Epithelial cell of proximal tubule (primary cell): ENCODE results near the gene EFNA3. TPM values are rescaled to one million over a fixed set of nuclear protein-coding genes. Genes with fewer than 3 reads are reported as not detected.

Experiments used
- DNase-seq: peaks from one replicate; pipeline ENCODE4 v3.0.0-alpha.2; 2011; ENCODE audit warnings: low read depth
- H3K4me3 ChIP-seq: 2 replicates; pipeline ENCODE4 v1.5.1; 2011; ENCODE audit warnings: low read depth, mild to moderate bottlenecking, low read length
- total RNA-seq: library from RNA; depleted of rRNA; stranded (reverse); fragments of >200 nt; gene quantifications from 2 replicates; pipeline ENCODE4 v1.2.3, GENCODE V29; 2015
- TF ChIP-seq, protein P1 (sequence below): conservative IDR thresholded peaks from 2 replicates; pipeline ENCODE4 v1.5.1; 2012; ENCODE audit warnings: low read depth, mild to moderate bottlenecking, low read length

EFNA3 gene
- total RNA-seq, 1 donor from 2014 or later: 2.8 TPM

DNA sequence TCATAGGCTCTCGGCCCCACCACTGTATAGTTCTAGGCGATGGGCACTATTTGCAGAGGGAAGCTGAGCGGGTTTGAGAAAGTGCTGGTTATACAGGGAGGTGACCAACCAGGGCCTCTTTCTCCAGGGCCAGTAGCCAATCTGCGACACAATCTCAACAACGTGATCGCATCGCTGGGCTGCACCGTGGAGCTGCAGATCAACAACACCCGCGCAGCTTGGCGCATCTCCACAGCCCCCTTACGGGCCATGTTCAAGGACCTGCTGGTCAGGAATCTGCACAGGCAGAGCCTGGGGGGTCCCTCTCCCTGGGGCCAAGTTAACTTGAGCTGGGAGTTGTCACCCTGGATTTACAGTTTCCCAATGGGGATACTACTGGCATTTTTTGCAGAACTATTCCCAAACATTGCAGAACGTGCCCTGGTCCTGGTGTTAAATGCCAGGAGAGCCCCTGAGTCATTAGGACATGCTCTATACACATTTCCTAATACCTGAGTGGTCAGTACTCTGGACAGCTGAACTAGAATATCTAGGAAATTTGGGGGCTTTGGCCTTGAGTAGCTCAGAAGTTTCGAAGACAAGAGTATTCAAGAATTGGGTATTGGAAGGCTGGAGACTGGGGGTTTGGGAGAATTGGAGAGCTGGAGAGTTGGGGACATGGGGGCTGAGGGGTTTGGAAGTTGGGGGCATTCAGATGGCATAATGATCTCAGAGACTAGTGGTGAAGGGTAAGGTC lies 38.1 kb upstream of the EFNA3 start:
- no peak for DNase-seq
- H3K4me3 ChIP-seq: no peak overlapping the region
- TF ChIP-seq, protein P1, sequence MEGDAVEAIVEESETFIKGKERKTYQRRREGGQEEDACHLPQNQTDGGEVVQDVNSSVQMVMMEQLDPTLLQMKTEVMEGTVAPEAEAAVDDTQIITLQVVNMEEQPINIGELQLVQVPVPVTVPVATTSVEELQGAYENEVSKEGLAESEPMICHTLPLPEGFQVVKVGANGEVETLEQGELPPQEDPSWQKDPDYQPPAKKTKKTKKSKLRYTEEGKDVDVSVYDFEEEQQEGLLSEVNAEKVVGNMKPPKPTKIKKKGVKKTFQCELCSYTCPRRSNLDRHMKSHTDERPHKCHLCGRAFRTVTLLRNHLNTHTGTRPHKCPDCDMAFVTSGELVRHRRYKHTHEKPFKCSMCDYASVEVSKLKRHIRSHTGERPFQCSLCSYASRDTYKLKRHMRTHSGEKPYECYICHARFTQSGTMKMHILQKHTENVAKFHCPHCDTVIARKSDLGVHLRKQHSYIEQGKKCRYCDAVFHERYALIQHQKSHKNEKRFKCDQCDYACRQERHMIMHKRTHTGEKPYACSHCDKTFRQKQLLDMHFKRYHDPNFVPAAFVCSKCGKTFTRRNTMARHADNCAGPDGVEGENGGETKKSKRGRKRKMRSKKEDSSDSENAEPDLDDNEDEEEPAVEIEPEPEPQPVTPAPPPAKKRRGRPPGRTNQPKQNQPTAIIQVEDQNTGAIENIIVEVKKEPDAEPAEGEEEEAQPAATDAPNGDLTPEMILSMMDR: no peak

DNA sequence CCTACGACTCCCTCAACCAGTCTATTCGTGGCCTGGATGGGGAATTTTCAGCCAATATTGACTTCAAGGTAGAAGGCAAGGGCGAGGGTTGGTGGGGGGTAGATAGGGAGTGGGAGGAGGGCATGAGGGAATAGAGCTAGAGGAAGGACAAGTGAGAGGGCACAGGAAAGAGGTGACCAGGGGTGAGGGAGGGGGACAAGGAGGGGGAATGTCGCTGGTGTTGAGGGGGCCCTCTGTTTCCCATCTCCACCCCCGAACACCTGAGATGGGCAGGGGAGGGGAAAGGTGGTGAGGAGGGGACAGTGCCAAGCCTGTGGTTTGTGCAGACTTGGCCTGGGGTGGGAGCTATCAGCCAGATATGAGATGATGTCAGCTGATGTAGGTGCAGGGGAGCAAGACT lies 35.8 kb upstream of the EFNA3 start:
- no peak for DNase-seq
- TF ChIP-seq, protein P1: no peak
- H3K4me3 ChIP-seq: no peak overlapping the region

DNA sequence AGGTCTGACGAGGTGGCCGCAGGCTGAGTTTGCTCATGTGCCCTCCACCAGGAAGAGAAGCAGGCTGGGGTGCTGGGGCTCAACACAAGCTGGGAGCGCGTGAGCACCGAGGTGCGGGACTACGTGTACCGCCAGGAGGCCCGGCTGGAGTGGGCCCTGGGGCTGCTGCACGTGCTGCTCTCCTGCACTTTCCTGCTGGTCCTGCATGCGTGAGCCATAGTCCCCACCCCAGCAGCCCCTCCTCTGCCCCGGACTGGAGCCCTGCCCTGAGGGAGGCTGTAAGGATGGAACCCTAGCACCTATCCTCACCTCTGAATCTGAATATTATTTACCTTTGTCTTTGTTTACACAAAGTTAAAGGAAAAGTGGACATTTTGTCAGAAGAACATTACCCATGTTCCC lies 35.3 kb upstream of the EFNA3 start:
- H3K4me3 ChIP-seq: no peak overlapping the region
- no peak for DNase-seq
- TF ChIP-seq, protein P1: no peak

DNA sequence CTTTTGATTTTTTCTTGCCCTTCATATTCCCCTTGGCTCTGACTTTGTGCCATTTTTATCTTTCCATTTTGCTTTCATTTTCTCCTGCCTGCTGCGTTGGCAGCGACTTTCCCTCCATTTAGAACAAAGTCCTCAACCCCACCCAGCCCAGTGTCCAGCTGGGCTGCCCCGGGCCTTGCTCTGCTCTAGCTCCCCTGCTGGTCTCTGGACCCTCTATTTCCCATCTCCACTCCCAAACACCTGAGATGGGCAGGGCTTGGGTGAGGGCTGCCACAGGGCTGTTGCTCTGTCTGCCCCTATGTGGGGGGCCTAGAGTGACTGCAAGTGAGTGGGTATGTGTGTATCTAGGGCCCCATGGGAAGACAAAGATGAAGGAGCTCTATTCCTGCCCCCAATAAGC lies 34.8 kb upstream of the EFNA3 start:
- TF ChIP-seq, protein P1: no peak
- H3K4me3 ChIP-seq: no peak overlapping the region
- no peak for DNase-seq

GRCh38 chr1:155044365-155044764 lies 34.3 kb upstream of the EFNA3 start:
- no peak for DNase-seq
- TF ChIP-seq, protein P1: no peak
- H3K4me3 ChIP-seq: no peak overlapping the region

DNA sequence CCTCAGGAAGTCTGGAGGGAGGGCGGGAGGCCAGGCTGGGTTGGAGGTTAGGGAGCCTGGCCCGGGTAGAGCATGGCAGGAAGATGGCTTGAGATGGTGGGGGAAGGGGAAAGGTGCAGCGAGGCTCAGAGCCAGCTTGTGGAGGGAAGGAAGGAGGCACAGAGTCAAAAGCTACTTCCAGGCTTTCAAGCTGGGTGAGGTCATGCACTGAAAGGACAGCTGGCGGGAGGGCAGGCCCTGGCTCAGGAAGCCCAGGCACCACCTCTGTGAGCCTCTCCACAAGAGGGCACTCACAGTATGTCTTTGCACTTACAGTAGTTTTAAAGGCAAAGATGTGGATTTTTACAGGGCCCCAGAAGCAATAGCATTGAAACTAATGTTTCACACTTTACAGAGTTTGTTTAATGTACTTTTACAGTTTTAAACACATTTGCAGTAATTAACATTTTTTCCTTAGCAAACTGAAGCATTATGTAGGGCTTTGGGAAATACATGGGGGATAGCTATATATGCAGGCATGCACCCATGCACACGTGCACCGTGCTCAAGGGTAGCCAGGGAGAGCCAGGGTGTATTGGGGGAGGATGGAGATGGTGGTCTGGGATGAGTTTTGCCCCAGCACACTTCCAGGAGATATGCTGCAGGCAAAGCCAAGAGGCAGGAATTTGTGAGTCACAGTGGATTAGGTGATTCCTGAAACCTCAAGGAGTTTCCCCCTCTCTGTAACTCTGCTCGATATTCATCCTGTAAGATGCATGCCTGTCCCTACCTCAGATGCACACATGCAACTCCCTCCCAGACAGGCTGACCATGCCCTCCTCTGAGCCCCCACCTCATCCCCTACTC lies 33.6 kb upstream of the EFNA3 start:
- no peak for DNase-seq
- TF ChIP-seq, protein P1: peak; percentile 80
- no peak overlapping the region for H3K4me3 ChIP-seq
